HEK293T (cell line): Measurements from ENCODE around the gene FBXO34.

Source experiments
- ARNT ChIP-seq: fragments of 450-650 bp; IDR thresholded peaks from 2 replicates; pipeline ENCODE4 v1.6.1; 2017; ENCODE audit warnings: mild to moderate bottlenecking
- CTBP1 ChIP-seq: fragments of 450-650 bp; IDR thresholded peaks from 2 replicates; pipeline ENCODE4 v1.6.1; 2016; ENCODE audit warnings: borderline replicate concordance
- FOXA1 ChIP-seq: fragments of 450-650 bp; IDR thresholded peaks from 2 replicates; pipeline ENCODE4 v1.6.1; 2016; ENCODE audit warnings: mild to moderate bottlenecking
- FOXM1 ChIP-seq: fragments of 450-650 bp; IDR thresholded peaks from 2 replicates; pipeline ENCODE4 v1.6.1; 2017; ENCODE audit warnings: mild to moderate bottlenecking, borderline replicate concordance
- NFRKB ChIP-seq: fragments of 450-650 bp; IDR thresholded peaks from 2 replicates; pipeline ENCODE4 v1.6.1; 2016; ENCODE audit warnings: mild to moderate bottlenecking, moderate library complexity
- SP1 ChIP-seq: fragments of 450-650 bp; IDR thresholded peaks from 2 replicates; pipeline ENCODE4 v1.6.1; 2017
- SUZ12 ChIP-seq: fragments of 450-650 bp; IDR thresholded peaks from 2 replicates; pipeline ENCODE4 v1.6.1; 2016; ENCODE audit warnings: mild to moderate bottlenecking

DNA sequence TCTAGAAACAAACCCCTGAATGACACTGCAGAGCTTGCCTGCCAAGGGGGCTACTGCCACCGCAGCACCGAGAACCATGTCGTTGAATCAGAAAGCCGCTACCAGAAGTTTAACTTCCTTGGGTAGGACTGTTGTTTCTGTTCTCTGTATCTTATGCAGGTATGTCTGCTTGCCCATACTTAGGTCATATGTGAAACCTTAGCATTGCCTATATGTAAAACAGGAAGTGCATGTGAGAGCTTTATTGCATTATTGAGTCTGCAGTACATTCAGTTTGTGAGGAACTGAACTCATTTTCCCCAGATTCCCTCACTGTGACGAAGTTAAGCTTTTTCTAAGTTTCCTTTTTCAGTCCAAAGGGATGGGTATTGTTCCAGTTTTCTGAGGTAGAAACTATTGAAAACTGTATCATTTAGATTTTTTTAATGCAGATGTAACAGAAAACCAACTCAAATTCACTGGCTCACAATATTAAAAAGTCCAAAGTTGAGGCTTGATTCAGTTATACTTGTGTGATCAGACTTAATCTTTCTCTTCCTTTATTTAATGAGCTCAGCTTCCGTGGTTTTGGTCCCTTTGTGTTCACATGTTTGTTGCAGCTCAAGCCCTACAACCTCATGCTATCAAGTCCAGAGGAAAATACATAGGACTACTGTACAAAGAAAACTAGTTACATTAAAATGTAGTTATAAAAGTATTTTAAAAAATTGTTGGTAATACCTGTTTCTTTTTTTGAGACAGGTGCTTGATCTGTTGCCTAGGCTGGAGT is 6.9 kb downstream of the FBXO34 start:
- TF ChIP-seq SUZ12: no peak
- TF ChIP-seq ARNT: no peak
- TF ChIP-seq FOXM1: no peak
- TF ChIP-seq NFRKB: no peak
- TF ChIP-seq CTBP1: no peak
- no peak for TF ChIP-seq FOXA1
- no peak for TF ChIP-seq SP1
